ENCODE data around the gene SYT14.
"Not testable (repeated sequence)": the region's sequence is repeated elsewhere in the genome, so short reads cannot be mapped to it uniquely, and the experiment has no call there.

SYT14 gene

DNA sequence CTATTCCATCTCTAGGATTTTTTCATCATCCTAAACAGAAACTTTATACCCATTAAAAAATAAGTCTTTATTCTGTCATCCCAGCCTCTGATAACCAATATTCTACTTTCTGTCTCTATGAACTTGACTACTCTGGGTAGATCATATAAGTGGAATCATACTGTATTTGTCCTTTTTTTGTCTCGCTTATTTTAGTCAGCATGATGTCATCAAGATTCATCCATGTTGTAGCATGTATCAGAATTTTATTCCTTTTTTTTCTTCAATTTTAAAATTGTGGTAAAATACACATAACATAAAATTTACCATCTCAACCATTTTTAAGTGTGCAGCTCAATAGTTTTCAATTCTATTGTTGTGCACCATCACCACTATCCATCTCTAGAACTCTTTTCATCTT lies 90.0 kb downstream of the SYT14 start:
- DNase-seq (ENCODE audit: low read depth): no peak

DNA sequence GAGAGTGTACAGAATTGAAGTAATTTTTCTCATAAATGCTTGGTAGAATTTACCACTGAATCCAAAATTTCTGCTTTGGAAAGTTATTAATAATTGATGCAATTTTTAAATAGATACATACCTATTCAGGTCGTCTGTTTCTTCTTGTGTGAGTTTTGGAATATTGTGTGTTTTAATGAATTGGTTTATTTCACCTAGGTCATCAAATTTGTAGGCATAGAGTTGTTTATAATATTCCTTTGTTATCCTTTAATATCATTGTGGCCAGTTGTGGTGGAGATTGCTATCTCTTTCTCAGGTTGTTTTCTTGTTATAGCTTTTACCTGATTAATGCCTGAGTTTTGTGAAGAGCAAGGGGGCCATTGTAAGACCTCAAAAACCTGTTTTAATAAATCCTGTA lies 93.5 kb downstream of the SYT14 start:
- DNase-seq (ENCODE audit: low read depth): no peak

DNA sequence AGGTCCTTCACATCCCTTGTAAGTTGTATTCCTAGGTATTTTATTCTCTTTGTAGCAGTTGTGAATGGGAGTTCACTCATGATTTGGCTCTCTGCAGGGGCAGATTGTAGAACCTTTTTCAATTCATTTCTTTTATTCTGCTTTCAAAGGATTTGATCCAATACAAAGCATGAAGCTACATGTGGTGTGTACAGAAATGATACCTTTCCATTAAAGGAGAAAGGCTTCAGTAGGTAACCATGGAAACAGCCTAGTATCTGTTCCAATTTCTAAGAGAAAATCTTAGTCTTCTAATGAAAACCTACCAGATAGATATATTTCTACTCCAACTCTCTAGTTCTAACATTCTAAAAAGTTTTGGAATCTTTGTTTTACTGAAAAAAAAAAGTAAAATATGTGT lies 105.0 kb downstream of the SYT14 start:
- no peak for DNase-seq (ENCODE audit: low read depth)

DNA sequence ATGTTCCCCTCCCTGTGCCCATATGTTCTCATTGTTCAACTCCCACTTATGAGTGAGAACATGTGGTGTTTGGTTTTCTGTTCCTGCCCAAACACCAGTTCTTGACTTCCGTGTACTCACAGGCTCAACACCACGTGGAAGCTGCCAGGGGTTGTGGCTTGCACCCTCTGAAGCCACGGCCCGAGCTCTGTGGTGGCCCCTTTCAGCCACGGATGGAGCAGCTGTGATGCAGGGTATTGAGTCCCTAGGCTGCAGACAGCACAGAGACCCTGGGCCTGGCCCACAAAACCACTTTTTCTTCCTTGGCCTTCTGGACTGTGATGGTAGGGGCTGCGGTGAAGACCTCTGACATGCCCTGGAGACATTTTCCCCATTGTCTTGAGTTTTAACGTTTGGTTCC lies 111.6 kb downstream of the SYT14 start:
- DNase-seq (ENCODE audit: low read depth): no peak

DNA sequence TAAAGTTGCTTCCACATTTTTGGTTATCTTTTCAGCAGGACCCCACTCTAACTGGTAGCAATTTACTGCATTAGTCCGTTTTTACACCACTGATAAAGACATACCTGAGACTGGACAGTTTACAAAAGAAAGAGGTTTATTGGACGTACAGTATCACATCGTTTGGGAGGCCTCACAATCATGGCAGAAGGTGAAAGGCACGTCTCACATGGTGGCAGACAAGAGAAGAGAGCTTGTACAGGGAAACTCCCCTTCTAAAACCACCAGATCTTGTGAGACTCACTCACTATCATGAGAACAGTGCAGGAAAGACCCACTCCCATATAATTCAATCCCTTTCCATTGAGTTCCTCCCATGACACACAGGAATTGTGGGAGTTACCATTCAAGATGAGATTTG lies 112.5 kb downstream of the SYT14 start:
- DNase-seq (ENCODE audit: low read depth): not testable (repeated sequence)

DNA sequence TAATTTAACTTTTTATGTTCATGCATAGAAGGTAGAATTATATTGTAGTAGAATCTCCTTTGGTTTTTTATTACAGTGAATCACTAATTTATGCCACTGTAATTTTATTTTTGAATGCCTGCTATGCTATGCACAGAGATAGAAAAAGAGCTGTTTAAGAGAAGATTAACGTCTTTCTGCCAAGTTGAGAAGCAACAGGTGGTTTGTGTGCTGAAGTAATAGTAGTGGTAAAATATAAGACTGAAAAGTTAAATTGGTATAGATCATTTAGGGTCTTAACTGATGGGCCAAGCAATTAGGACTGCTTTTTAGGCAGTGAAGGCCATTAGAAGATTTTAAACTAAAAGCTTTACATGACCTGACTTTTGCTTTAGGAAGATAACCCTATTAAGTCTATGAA lies 115.1 kb downstream of the SYT14 start:
- DNase-seq (ENCODE audit: low read depth): no peak

DNA sequence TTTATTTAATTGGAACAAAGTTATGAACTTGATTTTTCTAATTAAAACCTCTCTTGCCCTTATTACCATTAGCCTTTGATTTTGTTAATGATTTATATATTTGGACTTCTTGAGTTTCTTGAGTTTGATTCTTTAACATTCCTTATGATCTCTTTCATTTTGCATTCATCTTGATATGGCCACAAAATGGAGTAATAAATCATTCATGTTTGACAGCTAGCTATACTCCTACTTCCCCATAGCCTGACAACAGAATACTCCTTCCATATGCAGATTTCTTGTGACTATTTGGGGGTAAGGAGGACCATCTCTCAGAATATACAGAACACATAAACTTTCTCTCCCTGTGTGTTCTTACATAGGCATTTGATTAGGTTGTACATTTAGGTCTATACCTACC lies 119.6 kb downstream of the SYT14 start:
- DNase-seq (ENCODE audit: low read depth): no peak

DNA sequence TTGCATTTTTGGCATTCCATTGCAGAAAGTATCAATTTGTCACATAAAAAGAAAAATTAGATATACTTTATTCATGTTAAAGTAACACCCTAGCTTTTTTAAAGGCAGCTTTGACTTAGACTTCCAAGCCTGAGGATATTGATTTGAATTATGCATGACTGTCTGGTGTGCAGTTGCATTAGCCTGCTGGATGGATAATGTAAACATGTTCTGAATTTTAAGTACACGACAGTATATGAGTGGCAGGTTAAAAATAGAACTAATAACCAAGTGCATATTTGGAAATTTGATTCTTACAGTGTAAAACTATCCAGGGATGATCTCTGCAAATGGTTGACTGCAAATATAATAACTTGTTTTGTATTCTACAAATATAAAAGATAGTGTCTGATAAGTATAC lies 124.0 kb downstream of the SYT14 start:
- DNase-seq (ENCODE audit: low read depth): no peak

DNA sequence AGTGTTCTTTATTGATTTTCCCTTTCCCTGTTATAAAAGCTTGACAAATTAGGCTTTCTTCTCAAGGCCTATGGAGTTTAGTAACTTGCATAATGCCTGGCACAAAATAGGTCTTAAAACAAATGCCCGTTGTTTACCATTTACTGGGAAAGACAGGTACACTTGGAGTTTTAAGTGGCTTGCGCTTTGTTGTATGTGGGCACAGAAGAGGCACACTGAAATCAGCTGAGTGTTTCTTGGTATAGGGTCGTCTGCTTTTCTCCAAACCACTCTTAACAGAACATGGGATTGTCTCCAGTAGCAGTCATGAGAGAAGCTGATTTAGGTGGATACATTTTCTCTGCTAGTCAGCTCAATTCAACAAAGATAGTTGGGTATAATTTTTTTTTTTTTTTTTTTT lies 132.5 kb downstream of the SYT14 start:
- no peak for DNase-seq (ENCODE audit: low read depth)

DNA sequence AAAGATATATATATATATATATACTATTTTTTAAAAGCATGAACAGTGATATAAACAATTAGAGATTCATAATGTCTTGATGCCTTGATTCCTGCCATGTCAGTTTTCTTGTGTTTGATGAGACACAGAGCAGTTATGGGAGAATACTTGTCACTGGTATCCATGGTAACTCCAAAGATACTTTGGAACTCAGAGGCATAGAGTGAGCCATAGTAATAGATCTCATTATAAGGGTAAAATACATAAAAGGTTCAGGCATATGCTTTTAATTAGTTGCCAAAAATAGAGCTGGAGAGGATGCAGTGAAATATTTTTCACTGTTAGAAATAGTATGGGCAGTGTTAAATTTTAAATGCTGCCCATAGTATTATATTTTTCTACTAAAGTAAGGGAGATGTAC lies 134.1 kb downstream of the SYT14 start:
- DNase-seq (ENCODE audit: low read depth): no peak

DNA sequence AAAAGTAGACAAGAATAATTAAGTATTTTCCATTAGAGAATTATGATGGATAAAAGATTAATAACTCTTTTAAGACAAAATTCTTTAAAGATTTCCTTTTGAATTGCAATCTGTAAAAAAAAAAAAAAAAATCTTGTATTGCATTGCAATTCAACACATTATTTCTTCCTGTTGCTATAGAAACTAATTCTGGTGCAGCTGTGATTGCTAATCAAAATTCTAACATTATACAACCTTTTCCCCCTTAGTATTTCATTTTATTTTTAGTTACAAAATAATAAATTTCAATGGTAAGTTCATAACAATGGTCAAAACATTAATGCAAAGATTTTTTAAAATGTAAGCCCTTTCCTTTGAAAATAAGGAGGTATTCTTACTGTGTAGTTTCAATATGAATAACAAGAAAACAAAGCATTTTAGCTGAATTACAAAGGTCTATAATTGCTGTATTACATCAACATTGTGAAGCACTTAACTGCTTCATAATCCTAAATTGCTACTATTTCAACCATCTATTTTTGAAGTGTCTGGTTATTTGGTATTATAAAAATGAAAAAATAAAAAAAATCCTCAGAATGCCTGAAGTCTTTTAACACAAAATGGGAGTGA lies 135.0 kb downstream of the SYT14 start:
- DNase-seq (ENCODE audit: low read depth): no peak

DNA sequence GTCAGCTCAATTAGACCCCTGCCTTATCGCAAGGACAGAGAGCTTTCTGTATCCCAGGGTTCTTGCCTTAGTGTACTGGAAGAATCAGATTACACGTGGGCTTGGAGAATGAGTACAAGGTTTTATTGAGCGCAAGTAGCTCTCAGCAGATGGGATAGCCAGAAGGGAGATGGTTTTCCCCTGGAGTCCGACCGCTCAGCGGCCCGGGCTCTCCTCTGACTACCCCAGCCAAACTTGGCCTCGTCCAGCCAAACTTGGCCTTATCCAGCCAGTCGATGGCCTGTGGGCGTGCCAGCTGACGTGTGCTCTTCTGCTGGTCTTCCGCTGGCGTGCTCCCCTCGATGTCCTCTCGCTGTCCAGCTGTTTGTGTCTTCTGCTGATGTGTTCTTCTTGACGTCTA lies 136.9 kb downstream of the SYT14 start:
- no peak for DNase-seq (ENCODE audit: low read depth)

DNA sequence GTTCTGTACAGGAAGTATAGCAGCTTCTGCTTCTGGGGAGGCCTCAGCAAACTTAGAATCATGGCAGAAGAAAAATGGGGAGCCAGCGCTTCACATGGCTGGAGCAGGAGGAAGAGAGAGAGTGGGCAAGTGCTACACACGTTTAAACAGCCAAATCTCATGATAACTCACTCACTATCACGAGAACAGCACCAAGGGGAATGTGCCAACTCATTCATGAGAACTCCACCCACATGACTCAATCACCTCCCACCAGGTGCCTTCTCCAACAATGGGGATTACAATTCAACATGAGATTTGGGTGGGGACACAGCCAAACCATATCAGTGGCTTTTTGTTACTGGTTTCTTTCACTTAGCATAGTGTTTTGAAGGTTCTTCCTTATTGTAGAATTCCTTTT lies 138.6 kb downstream of the SYT14 start:
- DNase-seq (ENCODE audit: low read depth): no peak

DNA sequence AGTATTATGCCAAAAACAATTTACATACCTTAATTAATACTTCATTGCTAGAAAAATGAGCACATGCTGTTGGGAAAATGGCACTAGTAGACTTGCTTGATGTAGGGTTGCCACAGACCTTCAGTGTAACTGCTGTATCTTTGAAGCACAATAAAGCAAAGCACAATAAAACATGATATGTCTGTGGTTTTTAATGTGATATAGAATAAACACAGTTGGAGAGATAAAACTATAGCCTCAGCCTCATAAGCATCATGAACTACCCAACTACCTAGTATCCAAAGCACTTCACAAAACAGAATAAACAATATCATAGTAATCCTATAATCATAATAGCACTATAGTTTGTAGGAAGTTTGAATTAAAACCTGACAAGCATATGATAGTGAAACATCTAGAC lies 143.5 kb downstream of the SYT14 start:
- no peak for DNase-seq (ENCODE audit: low read depth)

DNA sequence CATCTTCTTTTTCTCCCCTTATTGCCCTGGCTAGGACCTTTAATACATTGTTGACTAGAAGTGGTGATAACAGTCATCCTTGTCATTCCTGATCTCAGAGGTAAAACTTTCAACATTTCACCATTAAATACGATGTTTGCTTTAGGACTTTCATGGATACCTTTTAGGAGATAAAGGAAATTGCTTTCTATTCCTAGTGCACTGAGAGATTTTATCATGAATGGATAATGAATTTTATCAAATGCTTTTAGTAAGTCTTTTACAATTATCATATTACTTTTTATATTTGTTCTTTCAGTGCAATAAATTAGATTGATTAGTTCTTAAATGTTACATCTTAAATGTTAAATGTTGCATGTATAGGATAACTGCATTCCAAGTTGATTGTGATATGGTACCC lies 147.3 kb downstream of the SYT14 start:
- DNase-seq (ENCODE audit: low read depth): no peak

DNA sequence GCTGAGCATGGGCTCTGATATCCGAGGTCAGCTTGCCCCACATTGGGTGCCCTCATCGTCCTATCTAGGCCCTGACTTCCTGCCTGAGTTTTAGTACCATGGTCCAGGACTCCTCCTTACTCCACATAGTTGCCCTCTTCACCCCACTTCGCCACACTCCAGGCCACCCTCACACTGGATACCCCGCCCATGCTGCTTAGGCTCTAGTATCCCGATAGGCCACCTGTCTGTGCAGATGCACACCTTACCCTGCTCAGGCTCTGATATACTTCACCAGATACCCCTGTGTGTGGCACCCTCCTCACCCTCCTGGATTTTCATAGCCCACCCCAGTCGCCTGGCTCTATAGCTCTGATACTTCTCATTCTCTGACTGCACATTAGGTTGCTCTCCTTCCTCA lies 149.0 kb downstream of the SYT14 start:
- DNase-seq (ENCODE audit: low read depth): no peak

DNA sequence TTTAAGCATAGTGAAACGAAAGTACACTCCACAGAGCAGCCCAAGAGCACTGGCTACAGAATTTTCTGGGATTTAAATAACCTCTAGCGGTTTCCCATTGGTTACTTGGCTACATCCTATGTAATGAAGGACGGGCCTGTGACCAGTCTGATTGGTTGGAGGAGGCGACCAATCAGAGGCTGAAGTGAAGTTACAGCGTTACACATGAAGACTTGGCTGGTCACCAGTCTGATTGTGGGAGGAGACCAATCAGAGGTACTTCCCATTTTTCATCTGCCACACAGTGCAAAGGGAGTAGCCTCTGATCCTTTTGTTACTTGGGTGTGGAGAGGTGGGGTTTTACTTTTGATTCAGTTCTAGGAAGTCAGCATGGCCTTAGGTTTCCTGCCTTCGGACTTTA lies 151.8 kb downstream of the SYT14 start:
- DNase-seq (ENCODE audit: low read depth): no peak

DNA sequence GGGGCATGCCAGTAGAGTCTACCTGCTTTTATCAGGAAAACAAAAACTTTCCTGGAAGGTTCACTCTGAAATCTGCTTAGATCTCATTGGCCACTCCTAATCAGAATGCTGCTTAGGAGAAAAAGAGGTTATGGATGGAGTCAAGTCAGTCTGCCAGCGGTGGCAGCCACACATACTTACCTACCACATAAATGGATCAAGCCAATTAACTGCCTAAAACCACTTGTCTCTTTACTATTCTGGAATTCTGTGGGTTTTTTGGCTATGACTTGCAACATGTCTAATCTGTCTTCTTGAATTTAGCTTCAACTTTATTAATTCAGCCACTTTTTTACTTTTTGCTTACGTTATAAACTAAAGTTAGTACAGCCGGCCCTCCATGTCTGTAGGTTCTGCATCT lies 154.3 kb downstream of the SYT14 start:
- no peak for DNase-seq (ENCODE audit: low read depth)

DNA sequence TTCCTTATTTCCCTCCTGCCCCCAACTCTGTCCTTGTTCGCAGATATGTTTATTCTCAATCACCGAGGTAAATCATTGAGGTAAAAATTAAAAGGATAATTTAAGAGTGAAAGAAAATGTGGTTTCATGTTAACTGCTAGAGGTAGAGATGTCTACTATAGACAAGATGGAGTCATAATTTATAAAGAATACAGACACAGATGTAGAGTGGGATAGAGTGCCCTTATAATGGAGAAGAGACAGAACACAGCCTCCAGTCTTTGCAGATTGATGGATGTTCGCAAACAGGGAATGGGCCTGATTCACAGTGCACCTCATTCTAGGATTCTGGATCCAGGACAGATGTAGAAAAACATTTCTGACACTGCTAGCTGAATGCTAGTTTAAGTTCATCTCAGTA lies 155.4 kb downstream of the SYT14 start:
- DNase-seq (ENCODE audit: low read depth): no peak

DNA sequence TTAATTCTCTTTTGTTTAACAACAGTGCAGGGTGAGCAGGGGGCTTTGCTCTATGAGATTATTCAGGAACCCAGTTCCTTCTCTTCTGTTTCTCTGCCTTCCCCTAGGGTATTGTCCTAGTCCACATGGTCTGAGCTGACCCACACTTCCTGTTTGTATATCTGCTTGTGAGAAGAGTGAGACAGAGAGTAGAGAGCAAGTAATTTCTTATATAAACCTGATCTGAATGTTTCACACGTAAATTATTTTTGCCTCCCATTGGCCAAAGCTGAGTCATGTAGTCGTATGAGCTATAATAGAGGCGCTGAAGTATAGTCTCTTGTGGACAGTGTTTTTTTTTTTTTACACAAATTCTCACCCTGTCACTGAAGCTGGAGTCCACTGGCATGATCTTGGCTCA lies 160.3 kb downstream of the SYT14 start:
- DNase-seq (ENCODE audit: low read depth): no peak

DNA sequence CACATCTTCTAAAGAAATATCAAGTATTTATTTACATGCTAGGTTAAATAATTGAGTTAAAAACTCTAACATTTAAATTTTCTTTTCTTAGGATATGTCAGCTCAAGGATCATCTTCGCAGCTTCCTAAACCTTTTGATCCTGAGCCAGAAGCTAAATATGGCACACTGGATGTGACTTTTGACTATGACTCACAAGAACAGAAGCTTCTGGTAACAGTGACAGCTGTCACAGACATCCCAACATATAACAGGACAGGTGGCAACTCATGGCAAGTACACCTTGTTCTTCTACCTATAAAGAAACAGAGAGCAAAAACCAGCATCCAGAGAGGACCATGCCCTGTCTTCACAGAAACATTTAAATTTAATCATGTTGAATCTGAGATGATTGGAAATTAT lies 161.9 kb downstream of the SYT14 start:
- DNase-seq (ENCODE audit: low read depth): no peak

DNA sequence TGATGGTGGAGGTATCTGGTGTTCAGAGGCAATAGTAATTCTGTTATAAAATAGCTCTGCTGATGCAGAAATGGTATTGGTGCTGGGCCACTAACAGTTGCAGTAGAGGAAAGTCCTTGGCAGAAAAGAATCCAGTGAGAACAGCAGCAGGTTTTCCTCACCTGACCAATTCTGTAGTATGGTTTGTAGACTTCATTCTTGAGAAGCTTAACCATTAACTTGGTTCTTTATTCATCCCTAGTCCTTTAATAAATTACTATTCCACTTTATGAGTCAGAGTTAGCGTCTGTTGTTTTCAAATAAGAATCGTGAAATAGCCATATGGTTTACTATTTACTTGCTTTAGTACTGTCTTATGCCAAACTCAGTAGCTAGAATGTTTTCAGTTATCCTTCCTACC lies 166.1 kb downstream of the SYT14 start:
- DNase-seq (ENCODE audit: low read depth): no peak

DNA sequence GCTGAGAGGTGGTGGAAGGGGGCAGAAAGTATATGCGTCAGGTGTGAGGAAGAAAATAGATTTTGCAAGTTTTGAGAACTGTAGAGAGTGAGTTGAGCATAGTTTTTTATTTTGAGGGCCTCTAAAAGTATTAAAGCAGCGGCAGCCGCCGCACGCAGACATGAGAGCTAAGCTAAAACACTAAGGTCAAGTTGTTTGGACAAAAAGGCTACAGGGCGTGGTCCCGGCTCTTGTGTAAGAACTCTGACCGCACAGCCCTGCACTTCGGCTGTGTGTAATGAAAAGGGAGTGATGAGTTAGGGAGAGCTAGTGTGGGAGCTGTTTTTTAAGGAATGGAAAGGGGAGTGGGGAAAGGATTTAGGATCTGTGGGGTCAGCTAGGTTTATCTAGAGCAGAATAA lies 174.9 kb downstream of the SYT14 start:
- DNase-seq (ENCODE audit: low read depth): not testable (repeated sequence)

DNA sequence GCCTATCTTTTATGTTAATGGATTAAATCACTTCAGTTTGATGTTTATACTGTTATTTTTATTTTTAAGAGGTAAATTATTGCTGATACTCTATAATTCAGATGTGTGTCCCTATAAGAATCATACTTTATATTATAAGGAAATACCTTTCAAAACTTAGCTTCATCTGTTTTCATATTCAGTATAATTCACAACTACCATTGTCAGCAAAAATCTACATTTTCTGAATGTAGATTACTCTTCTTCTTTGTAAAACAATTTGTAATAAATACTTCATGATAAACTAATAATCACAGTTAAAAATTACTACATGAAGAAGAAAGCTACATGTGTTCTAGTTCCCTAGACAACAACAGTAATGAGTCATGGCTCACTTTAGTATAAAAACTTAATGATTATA lies 179.2 kb downstream of the SYT14 start:
- no peak for DNase-seq (ENCODE audit: low read depth)

DNA sequence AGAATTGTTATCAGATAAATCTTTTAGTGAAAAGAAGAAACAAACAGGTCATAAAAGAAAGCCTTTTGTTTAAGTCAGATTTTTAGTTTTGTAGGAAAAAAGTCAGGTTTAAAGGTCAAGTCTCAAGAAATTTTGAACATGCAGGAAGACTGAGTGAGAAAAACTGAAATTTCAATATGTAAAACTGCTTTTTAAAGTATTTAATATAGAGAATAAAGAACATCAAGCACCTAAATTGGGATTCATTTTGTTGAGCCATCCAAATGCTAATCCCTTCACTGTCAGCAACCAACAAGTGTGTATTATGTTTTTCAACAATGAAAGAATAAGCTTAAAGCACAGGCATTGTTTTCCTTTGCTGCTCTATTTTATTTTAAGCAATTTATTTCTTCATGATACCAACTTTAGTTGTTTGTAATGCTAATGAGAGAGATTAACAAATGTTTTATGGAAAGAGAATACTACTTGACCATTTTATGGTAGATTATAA lies 179.7 kb downstream of the SYT14 start:
- no peak for DNase-seq (ENCODE audit: low read depth)
